ENCODE results near the gene SLC31A2. TPM values are rescaled to one million over a fixed set of nuclear protein-coding genes. Genes with fewer than 3 reads are reported as not detected.

SLC31A2 gene
- total RNA-seq, 1 donor = 24.6 TPM

DNA sequence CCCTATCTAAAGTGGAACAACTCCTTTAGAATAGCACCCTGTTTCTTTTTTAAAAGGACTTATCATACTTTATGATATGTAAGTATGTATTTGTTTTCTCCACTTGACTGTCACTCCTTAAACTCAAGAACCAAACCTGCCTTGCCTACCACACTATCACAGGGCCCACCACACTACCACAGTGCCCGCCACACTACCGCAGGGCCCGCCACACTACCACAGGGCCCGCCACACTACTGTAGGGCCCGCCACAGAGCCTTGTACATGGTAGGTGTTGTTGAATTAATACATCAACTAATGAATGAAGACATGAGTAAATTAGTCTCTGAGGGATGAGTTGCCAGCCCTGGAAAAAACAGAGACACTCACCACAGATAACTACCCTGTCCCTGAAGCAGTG is 18.0 kb downstream of the SLC31A2 start:
- TF ChIP-seq, protein P1, sequence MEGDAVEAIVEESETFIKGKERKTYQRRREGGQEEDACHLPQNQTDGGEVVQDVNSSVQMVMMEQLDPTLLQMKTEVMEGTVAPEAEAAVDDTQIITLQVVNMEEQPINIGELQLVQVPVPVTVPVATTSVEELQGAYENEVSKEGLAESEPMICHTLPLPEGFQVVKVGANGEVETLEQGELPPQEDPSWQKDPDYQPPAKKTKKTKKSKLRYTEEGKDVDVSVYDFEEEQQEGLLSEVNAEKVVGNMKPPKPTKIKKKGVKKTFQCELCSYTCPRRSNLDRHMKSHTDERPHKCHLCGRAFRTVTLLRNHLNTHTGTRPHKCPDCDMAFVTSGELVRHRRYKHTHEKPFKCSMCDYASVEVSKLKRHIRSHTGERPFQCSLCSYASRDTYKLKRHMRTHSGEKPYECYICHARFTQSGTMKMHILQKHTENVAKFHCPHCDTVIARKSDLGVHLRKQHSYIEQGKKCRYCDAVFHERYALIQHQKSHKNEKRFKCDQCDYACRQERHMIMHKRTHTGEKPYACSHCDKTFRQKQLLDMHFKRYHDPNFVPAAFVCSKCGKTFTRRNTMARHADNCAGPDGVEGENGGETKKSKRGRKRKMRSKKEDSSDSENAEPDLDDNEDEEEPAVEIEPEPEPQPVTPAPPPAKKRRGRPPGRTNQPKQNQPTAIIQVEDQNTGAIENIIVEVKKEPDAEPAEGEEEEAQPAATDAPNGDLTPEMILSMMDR (IDR thresholded peaks at IDR 0.05; ENCODE audit: extremely low read depth, low read depth, low read length) = no peak
- H2AFZ ChIP-seq (ENCODE audit: low read length) = no peak overlapping the region
- H3K36me3 ChIP-seq (ENCODE audit: insufficient read depth, low read length) = peaks cover 83% of the 10 kb centered on the region
- DNase-seq (ENCODE audit: insufficient read length, low spot score, missing footprints) = no peak
- peaks cover 13% of the 10 kb centered on the region for H3K4me1 ChIP-seq (ENCODE audit: insufficient read depth, low read length)
- H3K9me3 ChIP-seq (ENCODE audit: low read depth, low read length) = no peaks in the 10 kb centered on the region
- no peaks in the 10 kb centered on the region for H4K20me1 ChIP-seq (ENCODE audit: insufficient read depth, low read length)
- H3K4me3 ChIP-seq (ENCODE audit: insufficient read depth, low read length) = no peak overlapping the region
- no peak overlapping the region for H3K27ac ChIP-seq (ENCODE audit: low read depth, low read length)
- H3K27me3 ChIP-seq (ENCODE audit: insufficient read depth, low read length) = no peaks in the 10 kb centered on the region
- H3K4me2 ChIP-seq (ENCODE audit: insufficient read depth, low read length) = no peak overlapping the region
- no peaks in the 10 kb centered on the region for H3K79me2 ChIP-seq (ENCODE audit: insufficient read depth, low read length)

DNA sequence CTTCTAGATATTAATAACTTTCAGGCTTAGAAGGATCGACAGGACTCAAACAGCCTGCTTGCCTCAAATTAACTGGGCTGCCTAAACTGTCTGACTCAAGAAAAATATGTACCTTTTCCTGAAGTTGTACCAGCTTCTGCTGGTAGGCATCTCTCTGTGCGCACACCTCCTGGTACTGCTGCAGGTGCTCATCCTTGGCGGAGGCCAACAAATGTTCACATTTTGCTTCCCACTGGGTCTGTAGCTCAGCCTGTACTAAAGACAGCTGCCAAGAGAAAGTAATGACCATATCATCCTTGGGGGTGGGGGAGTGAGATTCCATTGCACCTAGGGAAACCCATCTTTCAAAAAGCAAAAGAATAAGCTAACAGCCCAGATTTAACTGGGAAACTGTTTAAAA is 22.5 kb downstream of the SLC31A2 start:
- TF ChIP-seq, protein P1 (IDR thresholded peaks at IDR 0.05; ENCODE audit: extremely low read depth, low read depth, low read length) = no peak

DNA sequence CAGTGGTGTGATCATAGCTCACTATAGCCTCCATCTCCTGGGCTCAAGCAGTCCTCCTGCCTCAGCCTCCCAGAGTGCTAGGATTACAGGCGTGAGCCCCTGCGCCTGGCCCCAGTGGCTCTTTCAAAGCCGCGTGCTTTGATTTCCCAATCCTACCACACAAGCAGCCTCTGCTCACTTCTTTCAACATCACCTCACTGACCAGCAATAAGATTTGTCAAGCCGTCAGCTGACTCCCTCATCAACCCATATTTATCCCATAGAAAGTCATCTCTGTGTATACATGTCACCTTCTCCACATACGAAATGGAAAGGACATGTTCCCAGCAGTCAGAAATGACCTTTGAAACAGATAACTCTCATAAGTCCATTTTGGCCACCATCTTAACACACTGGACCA is 26.0 kb downstream of the SLC31A2 start:
- Histone ChIP-seq H4K20me1 (ENCODE audit: insufficient read depth, low read length) (no peaks in the 10 kb centered on the region), H3K27ac (ENCODE audit: low read depth, low read length) (no peak overlapping the region), H3K4me2 (ENCODE audit: insufficient read depth, low read length) (no peak overlapping the region), H3K9me3 (ENCODE audit: low read depth, low read length) (no peaks in the 10 kb centered on the region), H3K79me2 (ENCODE audit: insufficient read depth, low read length) (no peaks in the 10 kb centered on the region), H3K4me1 (ENCODE audit: insufficient read depth, low read length) (peaks cover 16% of the 10 kb centered on the region), H2AFZ (ENCODE audit: low read length) (no peak overlapping the region), H3K36me3 (ENCODE audit: insufficient read depth, low read length) (peaks cover 68% of the 10 kb centered on the region), H3K4me3 (ENCODE audit: insufficient read depth, low read length) (no peak overlapping the region), H3K27me3 (ENCODE audit: insufficient read depth, low read length) (no peaks in the 10 kb centered on the region)
- DNase-seq (ENCODE audit: insufficient read length, low spot score, missing footprints) = no peak
- TF ChIP-seq, protein P1 (IDR thresholded peaks at IDR 0.05; ENCODE audit: extremely low read depth, low read depth, low read length) = no peak

More for the DNA sequence above, 22.5 kb downstream of the SLC31A2 start:
- Histone ChIP-seq H4K20me1 (ENCODE audit: insufficient read depth, low read length) (no peaks in the 10 kb centered on the region), H3K4me3 (ENCODE audit: insufficient read depth, low read length) (no peak overlapping the region), H3K4me1 (ENCODE audit: insufficient read depth, low read length) (peaks cover 9% of the 10 kb centered on the region), H3K79me2 (ENCODE audit: insufficient read depth, low read length) (no peaks in the 10 kb centered on the region), H3K27ac (ENCODE audit: low read depth, low read length) (no peak overlapping the region), H3K36me3 (ENCODE audit: insufficient read depth, low read length) (peaks cover 72% of the 10 kb centered on the region), H3K9me3 (ENCODE audit: low read depth, low read length) (no peaks in the 10 kb centered on the region), H2AFZ (ENCODE audit: low read length) (no peak overlapping the region), H3K4me2 (ENCODE audit: insufficient read depth, low read length) (no peak overlapping the region), H3K27me3 (ENCODE audit: insufficient read depth, low read length) (no peaks in the 10 kb centered on the region)
- no peak for DNase-seq (ENCODE audit: insufficient read length, low spot score, missing footprints)

DNA sequence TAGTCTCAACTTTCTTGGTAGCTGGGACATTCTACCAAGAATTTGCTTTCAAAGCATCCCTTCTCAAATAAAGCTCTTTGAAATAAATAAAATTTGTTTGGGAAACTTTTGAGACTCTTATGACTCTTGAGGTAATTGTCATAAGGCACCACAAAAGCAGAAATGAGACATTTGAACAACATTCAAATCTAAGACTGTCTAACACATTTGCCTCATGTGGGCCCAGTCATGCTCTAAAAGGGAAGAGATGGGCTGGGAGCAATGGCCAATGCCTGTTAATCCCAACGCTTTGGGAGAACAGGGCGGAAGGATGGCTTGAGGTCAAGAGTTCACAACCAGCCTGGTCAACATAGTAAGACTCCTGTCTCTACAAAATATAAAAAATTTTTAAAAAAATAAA is 26.4 kb downstream of the SLC31A2 start:
- Histone ChIP-seq H3K79me2 (ENCODE audit: insufficient read depth, low read length) (no peaks in the 10 kb centered on the region), H3K4me3 (ENCODE audit: insufficient read depth, low read length) (no peak overlapping the region), H3K9me3 (ENCODE audit: low read depth, low read length) (no peaks in the 10 kb centered on the region), H3K27ac (ENCODE audit: low read depth, low read length) (no peak overlapping the region), H3K27me3 (ENCODE audit: insufficient read depth, low read length) (no peaks in the 10 kb centered on the region), H2AFZ (ENCODE audit: low read length) (no peak overlapping the region), H3K4me2 (ENCODE audit: insufficient read depth, low read length) (no peak overlapping the region), H3K36me3 (ENCODE audit: insufficient read depth, low read length) (peaks cover 72% of the 10 kb centered on the region), H3K4me1 (ENCODE audit: insufficient read depth, low read length) (peaks cover 16% of the 10 kb centered on the region), H4K20me1 (ENCODE audit: insufficient read depth, low read length) (no peaks in the 10 kb centered on the region)
- TF ChIP-seq, protein P1 (IDR thresholded peaks at IDR 0.05; ENCODE audit: extremely low read depth, low read depth, low read length) = no peak
- DNase-seq (ENCODE audit: insufficient read length, low spot score, missing footprints) = no peak

Measured in osteoblast (primary cell).